ENCODE measurements around the gene JPH4. TPM values are rescaled to one million over a fixed set of nuclear protein-coding genes. Genes with fewer than 3 reads are reported as not detected.

Gene JPH4
- total RNA-seq, 1 experiment from 2014 or later, result 50.1 TPM

DNA sequence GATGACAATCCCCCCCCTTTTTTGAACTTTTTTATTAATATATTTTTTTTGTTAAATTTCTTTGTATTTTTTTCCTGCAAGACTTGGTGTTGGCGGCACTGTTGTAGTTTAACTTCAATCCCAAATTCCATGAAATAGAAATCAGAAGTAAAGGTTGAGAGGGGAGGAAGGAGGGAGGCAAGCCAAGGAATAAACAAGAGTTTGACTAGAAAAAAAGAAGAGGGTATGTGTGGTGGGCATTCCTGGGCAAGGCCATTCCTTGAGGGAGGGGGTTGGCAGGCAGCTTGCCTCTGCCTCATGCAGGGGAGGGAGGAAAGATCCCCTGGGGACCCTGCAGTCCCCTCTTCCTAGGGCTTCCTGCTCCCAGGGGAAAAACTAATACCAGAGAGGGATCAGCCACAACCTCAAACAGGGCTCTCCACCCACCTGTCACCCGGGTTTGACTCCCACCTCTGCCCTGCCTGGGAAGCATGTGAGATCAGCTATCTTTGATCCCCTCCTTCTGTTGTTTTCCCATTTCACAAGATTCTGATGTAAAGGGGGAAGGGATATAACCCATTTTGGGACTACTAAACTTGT, 10.5 kb downstream of the JPH4 start (continued):
- TF ChIP-seq, protein P1, sequence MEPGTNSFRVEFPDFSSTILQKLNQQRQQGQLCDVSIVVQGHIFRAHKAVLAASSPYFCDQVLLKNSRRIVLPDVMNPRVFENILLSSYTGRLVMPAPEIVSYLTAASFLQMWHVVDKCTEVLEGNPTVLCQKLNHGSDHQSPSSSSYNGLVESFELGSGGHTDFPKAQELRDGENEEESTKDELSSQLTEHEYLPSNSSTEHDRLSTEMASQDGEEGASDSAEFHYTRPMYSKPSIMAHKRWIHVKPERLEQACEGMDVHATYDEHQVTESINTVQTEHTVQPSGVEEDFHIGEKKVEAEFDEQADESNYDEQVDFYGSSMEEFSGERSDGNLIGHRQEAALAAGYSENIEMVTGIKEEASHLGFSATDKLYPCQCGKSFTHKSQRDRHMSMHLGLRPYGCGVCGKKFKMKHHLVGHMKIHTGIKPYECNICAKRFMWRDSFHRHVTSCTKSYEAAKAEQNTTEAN (CRISPR knock-in tag; IDR thresholded peaks at IDR 0.05), result no peak
- TF ChIP-seq, protein P2, sequence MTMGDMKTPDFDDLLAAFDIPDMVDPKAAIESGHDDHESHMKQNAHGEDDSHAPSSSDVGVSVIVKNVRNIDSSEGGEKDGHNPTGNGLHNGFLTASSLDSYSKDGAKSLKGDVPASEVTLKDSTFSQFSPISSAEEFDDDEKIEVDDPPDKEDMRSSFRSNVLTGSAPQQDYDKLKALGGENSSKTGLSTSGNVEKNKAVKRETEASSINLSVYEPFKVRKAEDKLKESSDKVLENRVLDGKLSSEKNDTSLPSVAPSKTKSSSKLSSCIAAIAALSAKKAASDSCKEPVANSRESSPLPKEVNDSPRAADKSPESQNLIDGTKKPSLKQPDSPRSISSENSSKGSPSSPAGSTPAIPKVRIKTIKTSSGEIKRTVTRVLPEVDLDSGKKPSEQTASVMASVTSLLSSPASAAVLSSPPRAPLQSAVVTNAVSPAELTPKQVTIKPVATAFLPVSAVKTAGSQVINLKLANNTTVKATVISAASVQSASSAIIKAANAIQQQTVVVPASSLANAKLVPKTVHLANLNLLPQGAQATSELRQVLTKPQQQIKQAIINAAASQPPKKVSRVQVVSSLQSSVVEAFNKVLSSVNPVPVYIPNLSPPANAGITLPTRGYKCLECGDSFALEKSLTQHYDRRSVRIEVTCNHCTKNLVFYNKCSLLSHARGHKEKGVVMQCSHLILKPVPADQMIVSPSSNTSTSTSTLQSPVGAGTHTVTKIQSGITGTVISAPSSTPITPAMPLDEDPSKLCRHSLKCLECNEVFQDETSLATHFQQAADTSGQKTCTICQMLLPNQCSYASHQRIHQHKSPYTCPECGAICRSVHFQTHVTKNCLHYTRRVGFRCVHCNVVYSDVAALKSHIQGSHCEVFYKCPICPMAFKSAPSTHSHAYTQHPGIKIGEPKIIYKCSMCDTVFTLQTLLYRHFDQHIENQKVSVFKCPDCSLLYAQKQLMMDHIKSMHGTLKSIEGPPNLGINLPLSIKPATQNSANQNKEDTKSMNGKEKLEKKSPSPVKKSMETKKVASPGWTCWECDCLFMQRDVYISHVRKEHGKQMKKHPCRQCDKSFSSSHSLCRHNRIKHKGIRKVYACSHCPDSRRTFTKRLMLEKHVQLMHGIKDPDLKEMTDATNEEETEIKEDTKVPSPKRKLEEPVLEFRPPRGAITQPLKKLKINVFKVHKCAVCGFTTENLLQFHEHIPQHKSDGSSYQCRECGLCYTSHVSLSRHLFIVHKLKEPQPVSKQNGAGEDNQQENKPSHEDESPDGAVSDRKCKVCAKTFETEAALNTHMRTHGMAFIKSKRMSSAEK (CRISPR knock-in tag; IDR thresholded peaks at IDR 0.05; ENCODE audit: borderline replicate concordance), result no peak
- TF ChIP-seq, protein P3, sequence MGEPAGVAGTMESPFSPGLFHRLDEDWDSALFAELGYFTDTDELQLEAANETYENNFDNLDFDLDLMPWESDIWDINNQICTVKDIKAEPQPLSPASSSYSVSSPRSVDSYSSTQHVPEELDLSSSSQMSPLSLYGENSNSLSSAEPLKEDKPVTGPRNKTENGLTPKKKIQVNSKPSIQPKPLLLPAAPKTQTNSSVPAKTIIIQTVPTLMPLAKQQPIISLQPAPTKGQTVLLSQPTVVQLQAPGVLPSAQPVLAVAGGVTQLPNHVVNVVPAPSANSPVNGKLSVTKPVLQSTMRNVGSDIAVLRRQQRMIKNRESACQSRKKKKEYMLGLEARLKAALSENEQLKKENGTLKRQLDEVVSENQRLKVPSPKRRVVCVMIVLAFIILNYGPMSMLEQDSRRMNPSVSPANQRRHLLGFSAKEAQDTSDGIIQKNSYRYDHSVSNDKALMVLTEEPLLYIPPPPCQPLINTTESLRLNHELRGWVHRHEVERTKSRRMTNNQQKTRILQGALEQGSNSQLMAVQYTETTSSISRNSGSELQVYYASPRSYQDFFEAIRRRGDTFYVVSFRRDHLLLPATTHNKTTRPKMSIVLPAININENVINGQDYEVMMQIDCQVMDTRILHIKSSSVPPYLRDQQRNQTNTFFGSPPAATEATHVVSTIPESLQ (CRISPR knock-in tag; IDR thresholded peaks at IDR 0.05), result no peak
- no peak for TF ChIP-seq FOXK1 (CRISPR knock-in tag; IDR thresholded peaks at IDR 0.05)
- TF ChIP-seq TEAD4 (CRISPR knock-in tag; IDR thresholded peaks at IDR 0.05), result no peak
- no peak for TF ChIP-seq JAZF1 (CRISPR knock-in tag; IDR thresholded peaks at IDR 0.05)

DNA sequence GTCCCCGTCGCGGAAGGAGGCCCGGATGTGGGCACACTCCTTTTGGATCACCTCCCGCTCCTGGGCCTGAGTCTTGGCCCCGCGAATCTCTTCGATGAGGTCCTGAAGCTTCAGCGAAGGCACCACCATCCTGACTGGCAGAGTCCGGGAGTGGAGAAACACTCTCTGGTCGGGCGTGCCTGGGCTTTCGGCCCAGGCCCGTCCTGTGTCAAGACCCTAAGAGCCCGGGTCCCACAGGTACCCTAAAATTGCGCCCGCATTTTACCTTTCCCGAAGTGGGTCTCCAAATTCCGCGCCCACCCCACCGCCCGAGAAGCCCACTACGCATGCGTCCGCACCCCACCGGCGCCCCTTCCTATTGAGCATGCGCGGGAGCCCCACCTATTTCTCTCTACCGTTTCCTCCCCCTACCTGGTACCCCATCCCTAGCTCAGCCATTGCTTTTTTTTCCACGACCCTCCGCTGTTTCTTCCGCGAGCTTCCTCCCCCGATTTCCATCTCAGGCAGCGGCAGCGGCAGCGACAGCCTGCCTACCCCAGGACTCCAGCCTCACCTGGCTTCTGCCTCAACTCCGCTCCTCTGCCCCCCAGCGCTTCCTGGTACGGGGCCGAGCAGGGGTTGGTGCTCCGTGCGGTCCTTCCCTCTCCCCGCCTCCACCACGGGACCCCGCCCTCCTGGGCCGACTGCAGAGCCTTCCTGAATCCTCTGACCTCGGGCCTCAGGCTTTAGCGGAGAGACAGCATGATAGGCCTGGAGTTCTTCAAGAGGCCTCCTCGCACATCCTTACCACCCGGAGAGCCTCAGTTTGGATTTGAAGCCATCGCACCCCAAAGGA, 11.2 kb downstream of the JPH4 start, which contains the start of gene AP1G2:
Gene AP1G2 (minus strand): TSS at position 606 of the 835 bp plus-strand sequence. CDS start 477 bp downstream, at position 129.
- Mint-ChIP-seq H3K27ac (peak within 1 kb of the TSS; percentile 93), H3K27me3 (ENCODE audit: low read depth) (peaks cover 2% of the 10 kb centered on the region; the same call in 1 of the 2 replicates), H3K36me3 (peaks cover 17% of the 10 kb centered on the region; the same call in 1 of the 2 replicates), H3K4me1 (peaks cover 38% of the 10 kb centered on the region), H3K4me3 (peak within 1 kb of the TSS; percentile 98), H3K9me3 (no peaks in the 10 kb centered on the region)
- ATAC-seq, result peak; percentile 73
- peak; percentile 88 for DNase-seq (ENCODE audit: low spot score)
- ChIA-PET CTCF (interaction anchor here (0.5 to 2.2 kb wide), 15 partner anchors 10 to 628 kb away, joined by 3 to 11 read pairs (median 5); partner anchors contain the start of genes JPH4 and TM9SF1), POLR2A (interaction anchor here (0.6 to 1.5 kb wide), 10 partner anchors 9 to 501 kb away, joined by 3 to 6 read pairs (median 4); partner anchors contain the start of gene JPH4)
- TF ChIP-seq ZBTB21 (CRISPR knock-in tag; IDR thresholded peaks at IDR 0.05; ENCODE audit: borderline replicate concordance) (peak; percentile 75; the same call in 1 of the 2 replicates), ZNF423 (CRISPR knock-in tag; IDR thresholded peaks at IDR 0.05) (peak; percentile 84), SMAD3 (CRISPR knock-in tag; IDR thresholded peaks at IDR 0.05; ENCODE audit: borderline replicate concordance) (peak; percentile 52; the same call in 1 of the 2 replicates), SP1 (CRISPR knock-in tag; conservative IDR thresholded peaks at IDR 0.05) (peak; percentile 57), TEAD1 (CRISPR knock-in tag; IDR thresholded peaks at IDR 0.05) (peak; percentile 68; the same call in 1 of the 2 replicates)
- TF ChIP-seq, protein P4, sequence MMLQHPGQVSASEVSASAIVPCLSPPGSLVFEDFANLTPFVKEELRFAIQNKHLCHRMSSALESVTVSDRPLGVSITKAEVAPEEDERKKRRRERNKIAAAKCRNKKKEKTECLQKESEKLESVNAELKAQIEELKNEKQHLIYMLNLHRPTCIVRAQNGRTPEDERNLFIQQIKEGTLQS (CRISPR knock-in tag; conservative IDR thresholded peaks at IDR 0.05), result no peak
- TF ChIP-seq, protein P5, sequence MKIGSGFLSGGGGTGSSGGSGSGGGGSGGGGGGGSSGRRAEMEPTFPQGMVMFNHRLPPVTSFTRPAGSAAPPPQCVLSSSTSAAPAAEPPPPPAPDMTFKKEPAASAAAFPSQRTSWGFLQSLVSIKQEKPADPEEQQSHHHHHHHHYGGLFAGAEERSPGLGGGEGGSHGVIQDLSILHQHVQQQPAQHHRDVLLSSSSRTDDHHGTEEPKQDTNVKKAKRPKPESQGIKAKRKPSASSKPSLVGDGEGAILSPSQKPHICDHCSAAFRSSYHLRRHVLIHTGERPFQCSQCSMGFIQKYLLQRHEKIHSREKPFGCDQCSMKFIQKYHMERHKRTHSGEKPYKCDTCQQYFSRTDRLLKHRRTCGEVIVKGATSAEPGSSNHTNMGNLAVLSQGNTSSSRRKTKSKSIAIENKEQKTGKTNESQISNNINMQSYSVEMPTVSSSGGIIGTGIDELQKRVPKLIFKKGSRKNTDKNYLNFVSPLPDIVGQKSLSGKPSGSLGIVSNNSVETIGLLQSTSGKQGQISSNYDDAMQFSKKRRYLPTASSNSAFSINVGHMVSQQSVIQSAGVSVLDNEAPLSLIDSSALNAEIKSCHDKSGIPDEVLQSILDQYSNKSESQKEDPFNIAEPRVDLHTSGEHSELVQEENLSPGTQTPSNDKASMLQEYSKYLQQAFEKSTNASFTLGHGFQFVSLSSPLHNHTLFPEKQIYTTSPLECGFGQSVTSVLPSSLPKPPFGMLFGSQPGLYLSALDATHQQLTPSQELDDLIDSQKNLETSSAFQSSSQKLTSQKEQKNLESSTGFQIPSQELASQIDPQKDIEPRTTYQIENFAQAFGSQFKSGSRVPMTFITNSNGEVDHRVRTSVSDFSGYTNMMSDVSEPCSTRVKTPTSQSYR (CRISPR knock-in tag; IDR thresholded peaks at IDR 0.05), result peak; percentile 83
- TF ChIP-seq, protein P3 (CRISPR knock-in tag; IDR thresholded peaks at IDR 0.05), result no peak
- TF ChIP-seq, protein P2 (CRISPR knock-in tag; IDR thresholded peaks at IDR 0.05; ENCODE audit: borderline replicate concordance), result 0 out of 2 replicates have a peak, but pooled peaks have one; percentile 49

All from WTC11 (cell line).